ENCODE data around the gene HEATR5A.

Gene HEATR5A

GRCh38 chr14:31428011-31428410 lies 7.7 kb upstream of the HEATR5A start:
- in situ Hi-C loops (cut with MboI; ENCODE audit: low sequenced_read_pairs) = no loop called here

GRCh38 chr14:31426663-31427062 lies 6.3 kb upstream of the HEATR5A start:
- in situ Hi-C loops (cut with MboI; ENCODE audit: low sequenced_read_pairs) = no loop called here

- in situ Hi-C loops (cut with MboI; ENCODE audit: low sequenced_read_pairs) = no loop called here
Observed at GRCh38 chr14:31425905-31426304, 5.6 kb upstream of the HEATR5A start.

GRCh38 chr14:31421200-31421599 lies 850 bp upstream of the HEATR5A start:
- in situ Hi-C loops (cut with MboI; ENCODE audit: low sequenced_read_pairs) = no loop called here

GRCh38 chr14:31419967-31420318 lies 407 bp downstream of the HEATR5A start:
- in situ Hi-C loops (cut with MboI; ENCODE audit: low sequenced_read_pairs) = no loop called here

GRCh38 chr14:31419179-31419966 lies 977 bp downstream of the HEATR5A start:
- in situ Hi-C loops (cut with MboI; ENCODE audit: low sequenced_read_pairs) = no loop called here

- in situ Hi-C loops (cut with MboI; ENCODE audit: low sequenced_read_pairs) = no loop called here
Observed at GRCh38 chr14:31418440-31418839, 1.9 kb downstream of the HEATR5A start.

- in situ Hi-C loops (cut with MboI; ENCODE audit: low sequenced_read_pairs) = no loop called here
Observed at GRCh38 chr14:31414190-31414833, 6.0 kb downstream of the HEATR5A start.

GRCh38 chr14:31411218-31411727 lies 9.1 kb downstream of the HEATR5A start:
- in situ Hi-C loops (cut with MboI; ENCODE audit: low sequenced_read_pairs) = no loop called here

GRCh38 chr14:31410048-31410650 lies 10.2 kb downstream of the HEATR5A start:
- in situ Hi-C loops (cut with MboI; ENCODE audit: low sequenced_read_pairs) = no loop called here

GRCh38 chr14:31408421-31408820 lies 11.9 kb downstream of the HEATR5A start:
- in situ Hi-C loops (cut with MboI; ENCODE audit: low sequenced_read_pairs) = no loop called here

GRCh38 chr14:31405599-31406232 lies 14.6 kb downstream of the HEATR5A start:
- in situ Hi-C loops (cut with MboI; ENCODE audit: low sequenced_read_pairs) = no loop called here

GRCh38 chr14:31405106-31405505 lies 15.2 kb downstream of the HEATR5A start:
- in situ Hi-C loops (cut with MboI; ENCODE audit: low sequenced_read_pairs) = no loop called here

GRCh38 chr14:31403707-31404106 lies 16.6 kb downstream of the HEATR5A start:
- in situ Hi-C loops (cut with MboI; ENCODE audit: low sequenced_read_pairs) = no loop called here

- in situ Hi-C loops (cut with MboI; ENCODE audit: low sequenced_read_pairs) = no loop called here
Observed at GRCh38 chr14:31402764-31403439, 17.4 kb downstream of the HEATR5A start.

GRCh38 chr14:31401369-31401932 lies 18.9 kb downstream of the HEATR5A start:
- in situ Hi-C loops (cut with MboI; ENCODE audit: low sequenced_read_pairs) = no loop called here

- in situ Hi-C loops (cut with MboI; ENCODE audit: low sequenced_read_pairs) = no loop called here
Observed at GRCh38 chr14:31400031-31400638, 20.2 kb downstream of the HEATR5A start.

GRCh38 chr14:31395572-31396205 lies 24.7 kb downstream of the HEATR5A start:
- in situ Hi-C loops (cut with MboI; ENCODE audit: low sequenced_read_pairs) = no loop called here

- in situ Hi-C loops (cut with MboI; ENCODE audit: low sequenced_read_pairs) = no loop called here
Observed at GRCh38 chr14:31395119-31395518, 25.2 kb downstream of the HEATR5A start.
